ENCODE measurements around the gene GATAD2A.

GRCh38 chr19:19502808-19503602 lies 97.5 kb downstream of the GATAD2A start:
- no peak for TF ChIP-seq ZFP62 (CRISPR knock-in tag; IDR thresholded peaks at IDR 0.05)
- no peak for TF ChIP-seq TCF7L2 (IDR thresholded peaks at IDR 0.05; ENCODE audit: low read depth, low read length)
